HCT116 (cell line): ENCODE measurements around the gene SLC35F3. TPM values are rescaled to one million over a fixed set of nuclear protein-coding genes. Genes with fewer than 3 reads are reported as not detected.

Experiments
- ATAC-seq: fragments of 200-7000 bp; cut with Tn5 transposase; 2 replicates; pipeline ENCODE4 v1.9.1; 2020; ENCODE audit warnings: mild to moderate bottlenecking, moderate library complexity
- BruUV-seq: library from RNA; stranded (reverse); fragments of 400-500 nt; replicated peaks from 2 replicates; lab custom pipeline; 2021; lab: Mats Ljungman, UMichigan
- CTCF ChIA-PET: fragments of 300-600 bp; sonication (Branson Sonifier 250); formaldehyde crosslinking; loops from one replicate; lab custom pipeline; 2021; ENCODE audit warnings: antibody characterized with exemption; lab: Charles Lee
- POLR2A ChIA-PET: fragments of 300-600, 350-600 bp; sonication (Branson Sonifier 250); formaldehyde crosslinking; loops from one replicate; lab custom pipeline; 2021; ENCODE audit warnings: antibody characterized with exemption; lab: Charles Lee
- RAD21 ChIA-PET, 2 experiments: fragments of 300-600 bp; sonication (Branson Sonifier 250); formaldehyde crosslinking; loops; one replicate each; lab custom pipeline; 2023; ENCODE audit warnings: low total read pairs in 2 of 2; ENCODE audit not compliant: uncharacterized antibody in 2 of 2, unreplicated experiment in 2 of 2, low non-redundant PET in 1 of 2; lab: Charles Lee
- DNase-seq: peaks from one replicate; pipeline ENCODE4 v3.0.0-alpha.2; 2010; ENCODE audit warnings: low read depth, low spot score
- H2AFZ ChIP-seq: fragments of 200-600 bp; shearing (Covaris generic), sonication (generic); 2 replicates; pipeline ENCODE4 v1.6.1; 2017; ENCODE audit warnings: low read depth, mixed run types, mixed read lengths, antibody characterized with exemption, low read length; ENCODE audit not compliant: poor library complexity, severe bottlenecking
- H3K27ac ChIP-seq: 2 replicates; pipeline ENCODE4 v1.5.1; 2012; ENCODE audit warnings: low read depth, low read length
- H3K27me3 ChIP-seq: fragments of 200-600 bp; sonication (generic); 2 replicates; pipeline ENCODE4 v1.6.1; 2016; ENCODE audit warnings: mixed run types, low read length, mixed read lengths; ENCODE audit not compliant: insufficient read depth
- H3K36me3 ChIP-seq, 2 experiments: fragments of 200-500 bp in 1 of 2; fragments of 200-600 bp in 1 of 2; sonication (Bioruptor generic) in 1 of 2; sonication (generic) in 1 of 2; 2 replicates each; pipeline versions ENCODE4 v1.5.1 to v1.6.1; 2014 to 2016; ENCODE audit warnings: low read length in 2 of 2, inconsistent platforms in 1 of 2, mixed read lengths in 1 of 2, mixed run types in 1 of 2; ENCODE audit not compliant: insufficient read depth in 2 of 2, control insufficient read depth in 1 of 2
- H3K4me1 ChIP-seq, 2 experiments: fragments of 200-600 bp in 1 of 2; sonication (generic) in 1 of 2; 2 replicates each; pipeline versions ENCODE4 v1.5.1 to v1.6.1; 2012 to 2017; ENCODE audit warnings: low read length in 2 of 2, inconsistent platforms in 1 of 2, mild to moderate bottlenecking in 1 of 2, mixed read lengths in 1 of 2, mixed run types in 1 of 2, moderate library complexity in 1 of 2; ENCODE audit not compliant: insufficient read depth in 2 of 2, control insufficient read depth in 1 of 2
- H3K4me2 ChIP-seq: fragments of 200-600 bp; sonication (generic); 2 replicates; pipeline ENCODE4 v1.6.1; 2017; ENCODE audit warnings: mixed run types, low read length, mixed read lengths
- H3K4me3 ChIP-seq, 2 experiments: fragments of 200-600 bp in 1 of 2; sonication (generic) in 1 of 2; replicated peaks in 1 of 2; 2 replicates each; pipeline ENCODE4 v1.5.1; 2011 to 2016; ENCODE audit warnings: low read length in 2 of 2, control low read depth in 1 of 2, low read depth in 1 of 2, mild to moderate bottlenecking in 1 of 2, mixed read lengths in 1 of 2, mixed run types in 1 of 2
- H3K79me2 ChIP-seq: fragments of 200-600 bp; sonication (generic); 2 replicates; pipeline ENCODE4 v1.6.1; 2017; ENCODE audit warnings: mild to moderate bottlenecking, mixed run types, low read length, moderate library complexity, mixed read lengths; ENCODE audit not compliant: insufficient read depth
- H3K9ac ChIP-seq: fragments of 200-600 bp; sonication (generic); 2 replicates; pipeline ENCODE4 v1.6.1; 2016; ENCODE audit warnings: low read length, mixed read lengths
- H3K9me2 ChIP-seq: fragments of 200-600 bp; sonication (generic), shearing (Covaris generic); 2 replicates; pipeline ENCODE4 v1.6.1; 2017; ENCODE audit warnings: mixed run types, mild to moderate bottlenecking, moderate library complexity; ENCODE audit not compliant: insufficient read depth
- H3K9me3 ChIP-seq, 2 experiments: fragments of 200-500 bp in 1 of 2; fragments of 200-600 bp in 1 of 2; sonication (Bioruptor generic) in 1 of 2; sonication (generic) in 1 of 2; 2 replicates each; pipeline ENCODE4 v1.6.1; 2014 to 2017; ENCODE audit warnings: low read length in 2 of 2, mixed read lengths in 2 of 2, inconsistent platforms in 1 of 2, low read depth in 1 of 2, mild to moderate bottlenecking in 1 of 2, mixed run types in 1 of 2, moderate library complexity in 1 of 2; ENCODE audit not compliant: control insufficient read depth in 1 of 2, insufficient read depth in 1 of 2
- H4K20me1 ChIP-seq: fragments of 200-600 bp; sonication (generic), shearing (Covaris generic); 2 replicates; pipeline ENCODE4 v1.6.1; 2017; ENCODE audit warnings: mixed run types, mild to moderate bottlenecking, moderate library complexity; ENCODE audit not compliant: insufficient read depth
- CEBPB ChIP-seq: IDR thresholded peaks from 2 replicates; pipeline ENCODE4 v1.6.1; 2012; ENCODE audit warnings: low read depth
- EGR1 ChIP-seq: IDR thresholded peaks from 2 replicates; pipeline ENCODE4 v1.6.1; 2012; ENCODE audit warnings: low read depth
- ELF1 ChIP-seq: IDR thresholded peaks from 2 replicates; pipeline ENCODE4 v1.6.1; 2012; ENCODE audit warnings: low read depth, borderline replicate concordance
- EZH2 ChIP-seq: fragments of 200-600 bp; sonication (generic); IDR thresholded peaks from 2 replicates; pipeline ENCODE4 v1.6.1; 2017; ENCODE audit warnings: antibody characterized with exemption, mixed run types
- FOSL1 ChIP-seq: IDR thresholded peaks from 2 replicates; pipeline ENCODE4 v1.6.1; 2012; ENCODE audit warnings: low read depth
- JUND ChIP-seq: IDR thresholded peaks from 2 replicates; pipeline ENCODE4 v1.6.1; 2012
- MAX ChIP-seq: IDR thresholded peaks from 2 replicates; pipeline ENCODE4 v1.6.1; 2012
- SRF ChIP-seq: IDR thresholded peaks from 2 replicates; pipeline ENCODE4 v1.6.1; 2012; ENCODE audit warnings: low read depth
- TCF7L2 ChIP-seq: IDR thresholded peaks from 2 replicates; pipeline ENCODE4 v1.7.0; 2011; ENCODE audit warnings: borderline replicate concordance, inconsistent platforms; ENCODE audit not compliant: insufficient read depth, insufficient read length; ENCODE audit errors: extremely low read depth
- YY1 ChIP-seq: IDR thresholded peaks from 2 replicates; pipeline ENCODE4 v1.6.1; 2011; ENCODE audit warnings: low read length, low read depth, moderate library complexity, mild to moderate bottlenecking; ENCODE audit not compliant: insufficient replicate concordance; ENCODE audit errors: extremely low read depth
- intact Hi-C: fragments of 100-400 bp; cut with micrococcal nuclease; formaldehyde crosslinking; loops from 2 replicates; pipeline ENCODE4 v1.10.0; 2022
- total RNA-seq: library from RNA; stranded (reverse); gene quantifications from one replicate; pipeline ENCODE4 v1.2.1, GENCODE V29; 2021; ENCODE audit not compliant: unreplicated experiment
- TF ChIP-seq, protein P1 (sequence below): IDR thresholded peaks from 2 replicates; pipeline ENCODE4 v1.6.1; 2011; ENCODE audit warnings: mild to moderate bottlenecking, low read length, moderate library complexity; ENCODE audit not compliant: insufficient replicate concordance; ENCODE audit errors: extremely low read depth
- TF ChIP-seq, protein P2 (sequence below), 3 experiments: fragments of 200-600 bp in 1 of 3; sonication (generic) in 1 of 3; IDR thresholded peaks in 2 of 3; conservative IDR thresholded peaks in 1 of 3; 2 replicates each; pipeline ENCODE4 v1.5.1; 2012 to 2017; ENCODE audit warnings: low read depth in 2 of 3, low read length in 2 of 3, antibody characterized with exemption in 1 of 3, borderline replicate concordance in 1 of 3, control low read depth in 1 of 3, mild to moderate bottlenecking in 1 of 3, mixed read lengths in 1 of 3, mixed run types in 1 of 3, moderate library complexity in 1 of 3; ENCODE audit not compliant: insufficient read depth in 1 of 3

The SLC35F3 gene
- total RNA-seq, 1 experiment from 2014 or later = 6.4 TPM

GRCh38 chr1:234292011-234292410 lies 387.5 kb downstream of the SLC35F3 start:
- no peak for TF ChIP-seq ELF1
- no peak for TF ChIP-seq EGR1
- TF ChIP-seq CEBPB = no peak
- TF ChIP-seq MAX = no peak
- no peak for TF ChIP-seq SRF
- TF ChIP-seq YY1 = no peak
- no peak for TF ChIP-seq TCF7L2
- no peak for TF ChIP-seq EZH2
- no peak for TF ChIP-seq JUND
- TF ChIP-seq, protein P1, sequence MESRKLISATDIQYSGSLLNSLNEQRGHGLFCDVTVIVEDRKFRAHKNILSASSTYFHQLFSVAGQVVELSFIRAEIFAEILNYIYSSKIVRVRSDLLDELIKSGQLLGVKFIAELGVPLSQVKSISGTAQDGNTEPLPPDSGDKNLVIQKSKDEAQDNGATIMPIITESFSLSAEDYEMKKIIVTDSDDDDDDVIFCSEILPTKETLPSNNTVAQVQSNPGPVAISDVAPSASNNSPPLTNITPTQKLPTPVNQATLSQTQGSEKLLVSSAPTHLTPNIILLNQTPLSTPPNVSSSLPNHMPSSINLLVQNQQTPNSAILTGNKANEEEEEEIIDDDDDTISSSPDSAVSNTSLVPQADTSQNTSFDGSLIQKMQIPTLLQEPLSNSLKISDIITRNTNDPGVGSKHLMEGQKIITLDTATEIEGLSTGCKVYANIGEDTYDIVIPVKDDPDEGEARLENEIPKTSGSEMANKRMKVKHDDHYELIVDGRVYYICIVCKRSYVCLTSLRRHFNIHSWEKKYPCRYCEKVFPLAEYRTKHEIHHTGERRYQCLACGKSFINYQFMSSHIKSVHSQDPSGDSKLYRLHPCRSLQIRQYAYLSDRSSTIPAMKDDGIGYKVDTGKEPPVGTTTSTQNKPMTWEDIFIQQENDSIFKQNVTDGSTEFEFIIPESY = no peak
- no peak for TF ChIP-seq FOSL1
- TF ChIP-seq, protein P2, sequence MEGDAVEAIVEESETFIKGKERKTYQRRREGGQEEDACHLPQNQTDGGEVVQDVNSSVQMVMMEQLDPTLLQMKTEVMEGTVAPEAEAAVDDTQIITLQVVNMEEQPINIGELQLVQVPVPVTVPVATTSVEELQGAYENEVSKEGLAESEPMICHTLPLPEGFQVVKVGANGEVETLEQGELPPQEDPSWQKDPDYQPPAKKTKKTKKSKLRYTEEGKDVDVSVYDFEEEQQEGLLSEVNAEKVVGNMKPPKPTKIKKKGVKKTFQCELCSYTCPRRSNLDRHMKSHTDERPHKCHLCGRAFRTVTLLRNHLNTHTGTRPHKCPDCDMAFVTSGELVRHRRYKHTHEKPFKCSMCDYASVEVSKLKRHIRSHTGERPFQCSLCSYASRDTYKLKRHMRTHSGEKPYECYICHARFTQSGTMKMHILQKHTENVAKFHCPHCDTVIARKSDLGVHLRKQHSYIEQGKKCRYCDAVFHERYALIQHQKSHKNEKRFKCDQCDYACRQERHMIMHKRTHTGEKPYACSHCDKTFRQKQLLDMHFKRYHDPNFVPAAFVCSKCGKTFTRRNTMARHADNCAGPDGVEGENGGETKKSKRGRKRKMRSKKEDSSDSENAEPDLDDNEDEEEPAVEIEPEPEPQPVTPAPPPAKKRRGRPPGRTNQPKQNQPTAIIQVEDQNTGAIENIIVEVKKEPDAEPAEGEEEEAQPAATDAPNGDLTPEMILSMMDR (IDR thresholded peaks at IDR 0.05 in 2 of 3, conservative IDR thresholded peaks at IDR 0.05 in 1 of 3; ENCODE audit: borderline replicate concordance in 1 of 3, insufficient read depth in 1 of 3, low read depth in 2 of 3, low read length in 2 of 3) = no peak
- H3K36me3 ChIP-seq = no peaks in the 10 kb centered on the region
- no peak overlapping the region for H3K4me2 ChIP-seq
- H3K4me3 ChIP-seq = no peak overlapping the region
- H4K20me1 ChIP-seq = no peaks in the 10 kb centered on the region
- ChIA-PET RAD21 (no interaction called here), POLR2A (no interaction called here), CTCF (no interaction called here)
- no peaks in the 10 kb centered on the region for H3K4me1 ChIP-seq
- intact Hi-C loops = no loop called here
- BruUV-seq = no TSS peak
- H2AFZ ChIP-seq = no peak overlapping the region
- no peaks in the 10 kb centered on the region for H3K27me3 ChIP-seq
- DNase-seq (no peak), ATAC-seq (no peak)
- H3K27ac ChIP-seq = no peak overlapping the region
- no peaks in the 10 kb centered on the region for H3K79me2 ChIP-seq
- H3K9me3 ChIP-seq = no peaks in the 10 kb centered on the region
- no peak overlapping the region for H3K9ac ChIP-seq
- H3K9me2 ChIP-seq = no peaks in the 10 kb centered on the region
